A549 (cell line): ENCODE data around the gene SRF.

Experiments
- EP300 ChIP-seq, 2 experiments: fragments of >200 bp; sonication (Bioruptor Twin); formaldehyde crosslinking; IDR thresholded peaks; 2 replicates in 1 of 2; 3 replicates in 1 of 2; pipeline ENCODE4 v1.6.1; 2016 to 2017
- JUN ChIP-seq, 2 experiments: fragments of >200 bp; sonication (Bioruptor Twin); formaldehyde crosslinking; IDR thresholded peaks; 2 replicates in 1 of 2; 3 replicates in 1 of 2; pipeline ENCODE4 v1.6.1; 2016 to 2017
- JUNB ChIP-seq: fragments of >200 bp; sonication (Bioruptor Twin); formaldehyde crosslinking; IDR thresholded peaks from 2 replicates; pipeline ENCODE4 v1.6.1; 2016
- MAFK ChIP-seq: fragments of 450-650 bp; IDR thresholded peaks from 2 replicates; pipeline ENCODE4 v1.6.1; 2014; ENCODE audit not compliant: partially characterized antibody
- MYC ChIP-seq: IDR thresholded peaks from 2 replicates; pipeline ENCODE4 v1.6.1; 2012; ENCODE audit warnings: mild to moderate bottlenecking, inconsistent platforms, low read length, improper control_type of control experiment, borderline replicate concordance
- POLR2A ChIP-seq: IDR thresholded peaks from 2 replicates; pipeline ENCODE4 v1.6.1; 2012; ENCODE audit warnings: mild to moderate bottlenecking, low read length
- RAD21 ChIP-seq, 2 experiments: fragments of >200 bp in 1 of 2; sonication (Bioruptor Twin) in 1 of 2; formaldehyde crosslinking in 1 of 2; IDR thresholded peaks in 1 of 2; conservative IDR thresholded peaks in 1 of 2; 2 replicates in 1 of 2; 3 replicates in 1 of 2; pipeline ENCODE4 v1.6.1; 2012 to 2018; ENCODE audit warnings: inconsistent platforms in 1 of 2
- RARB ChIP-seq: fragments of 250-450 bp; sonication (Bioruptor Pico); IDR thresholded peaks from 2 replicates; pipeline ENCODE4 v1.8.0; 2021; ENCODE audit warnings: mild to moderate bottlenecking, moderate library complexity
- TF ChIP-seq, protein P1 (sequence below): fragments of >200 bp; sonication (Bioruptor Twin); formaldehyde crosslinking; IDR thresholded peaks from 3 replicates; pipeline ENCODE4 v1.5.1; 2016
- TF ChIP-seq, protein P2 (sequence below): fragments of 200-600 bp; sonication (generic); IDR thresholded peaks from 2 replicates; pipeline ENCODE4 v1.6.1; 2016; ENCODE audit warnings: antibody characterized with exemption, mild to moderate bottlenecking, moderate library complexity
- TF ChIP-seq, protein P3 (sequence below): IDR thresholded peaks from 2 replicates; pipeline ENCODE4 v1.6.1; 2012
- TF ChIP-seq, protein P4 (sequence below): IDR thresholded peaks from 2 replicates; pipeline ENCODE4 v1.6.1; 2012; ENCODE audit warnings: low read depth, borderline replicate concordance
- TF ChIP-seq, protein P5 (sequence below): fragments of 250-450 bp; sonication (Bioruptor Pico); IDR thresholded peaks from 2 replicates; pipeline ENCODE4 v1.5.0; 2021; ENCODE audit warnings: mild to moderate bottlenecking, moderate library complexity, borderline replicate concordance

DNA sequence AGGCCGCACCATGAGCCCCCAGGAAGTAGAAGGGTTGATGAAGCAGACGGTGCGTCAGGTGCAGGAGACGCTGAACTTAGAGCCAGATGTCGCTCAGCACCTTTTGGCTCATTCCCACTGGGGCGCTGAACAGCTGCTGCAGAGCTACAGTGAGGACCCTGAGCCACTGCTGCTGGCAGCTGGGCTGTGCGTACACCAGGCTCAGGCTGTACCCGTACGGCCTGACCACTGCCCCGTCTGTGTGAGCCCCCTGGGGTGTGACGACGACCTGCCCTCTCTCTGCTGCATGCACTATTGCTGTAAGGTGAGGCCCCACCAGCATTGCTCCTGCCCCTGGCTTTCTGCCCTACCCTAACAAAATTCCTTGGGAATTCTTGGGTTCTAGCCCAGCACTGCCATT is 45.1 kb downstream of the SRF start:
- TF ChIP-seq POLR2A (no peak), MYC (no peak), RAD21 (conservative IDR thresholded peaks at IDR 0.05 in 1 of 2, IDR thresholded peaks at IDR 0.05 in 1 of 2) (no peak), MAFK (no peak), RARB (CRISPR knock-in tag) (no peak), EP300 (IDR thresholded peaks at IDR 0.05) (no peak), JUN (IDR thresholded peaks at IDR 0.05) (no peak), JUNB (no peak)
- TF ChIP-seq, protein P1, sequence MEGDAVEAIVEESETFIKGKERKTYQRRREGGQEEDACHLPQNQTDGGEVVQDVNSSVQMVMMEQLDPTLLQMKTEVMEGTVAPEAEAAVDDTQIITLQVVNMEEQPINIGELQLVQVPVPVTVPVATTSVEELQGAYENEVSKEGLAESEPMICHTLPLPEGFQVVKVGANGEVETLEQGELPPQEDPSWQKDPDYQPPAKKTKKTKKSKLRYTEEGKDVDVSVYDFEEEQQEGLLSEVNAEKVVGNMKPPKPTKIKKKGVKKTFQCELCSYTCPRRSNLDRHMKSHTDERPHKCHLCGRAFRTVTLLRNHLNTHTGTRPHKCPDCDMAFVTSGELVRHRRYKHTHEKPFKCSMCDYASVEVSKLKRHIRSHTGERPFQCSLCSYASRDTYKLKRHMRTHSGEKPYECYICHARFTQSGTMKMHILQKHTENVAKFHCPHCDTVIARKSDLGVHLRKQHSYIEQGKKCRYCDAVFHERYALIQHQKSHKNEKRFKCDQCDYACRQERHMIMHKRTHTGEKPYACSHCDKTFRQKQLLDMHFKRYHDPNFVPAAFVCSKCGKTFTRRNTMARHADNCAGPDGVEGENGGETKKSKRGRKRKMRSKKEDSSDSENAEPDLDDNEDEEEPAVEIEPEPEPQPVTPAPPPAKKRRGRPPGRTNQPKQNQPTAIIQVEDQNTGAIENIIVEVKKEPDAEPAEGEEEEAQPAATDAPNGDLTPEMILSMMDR: no peak
- TF ChIP-seq, protein P2, sequence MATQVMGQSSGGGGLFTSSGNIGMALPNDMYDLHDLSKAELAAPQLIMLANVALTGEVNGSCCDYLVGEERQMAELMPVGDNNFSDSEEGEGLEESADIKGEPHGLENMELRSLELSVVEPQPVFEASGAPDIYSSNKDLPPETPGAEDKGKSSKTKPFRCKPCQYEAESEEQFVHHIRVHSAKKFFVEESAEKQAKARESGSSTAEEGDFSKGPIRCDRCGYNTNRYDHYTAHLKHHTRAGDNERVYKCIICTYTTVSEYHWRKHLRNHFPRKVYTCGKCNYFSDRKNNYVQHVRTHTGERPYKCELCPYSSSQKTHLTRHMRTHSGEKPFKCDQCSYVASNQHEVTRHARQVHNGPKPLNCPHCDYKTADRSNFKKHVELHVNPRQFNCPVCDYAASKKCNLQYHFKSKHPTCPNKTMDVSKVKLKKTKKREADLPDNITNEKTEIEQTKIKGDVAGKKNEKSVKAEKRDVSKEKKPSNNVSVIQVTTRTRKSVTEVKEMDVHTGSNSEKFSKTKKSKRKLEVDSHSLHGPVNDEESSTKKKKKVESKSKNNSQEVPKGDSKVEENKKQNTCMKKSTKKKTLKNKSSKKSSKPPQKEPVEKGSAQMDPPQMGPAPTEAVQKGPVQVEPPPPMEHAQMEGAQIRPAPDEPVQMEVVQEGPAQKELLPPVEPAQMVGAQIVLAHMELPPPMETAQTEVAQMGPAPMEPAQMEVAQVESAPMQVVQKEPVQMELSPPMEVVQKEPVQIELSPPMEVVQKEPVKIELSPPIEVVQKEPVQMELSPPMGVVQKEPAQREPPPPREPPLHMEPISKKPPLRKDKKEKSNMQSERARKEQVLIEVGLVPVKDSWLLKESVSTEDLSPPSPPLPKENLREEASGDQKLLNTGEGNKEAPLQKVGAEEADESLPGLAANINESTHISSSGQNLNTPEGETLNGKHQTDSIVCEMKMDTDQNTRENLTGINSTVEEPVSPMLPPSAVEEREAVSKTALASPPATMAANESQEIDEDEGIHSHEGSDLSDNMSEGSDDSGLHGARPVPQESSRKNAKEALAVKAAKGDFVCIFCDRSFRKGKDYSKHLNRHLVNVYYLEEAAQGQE: no peak
- TF ChIP-seq, protein P3, sequence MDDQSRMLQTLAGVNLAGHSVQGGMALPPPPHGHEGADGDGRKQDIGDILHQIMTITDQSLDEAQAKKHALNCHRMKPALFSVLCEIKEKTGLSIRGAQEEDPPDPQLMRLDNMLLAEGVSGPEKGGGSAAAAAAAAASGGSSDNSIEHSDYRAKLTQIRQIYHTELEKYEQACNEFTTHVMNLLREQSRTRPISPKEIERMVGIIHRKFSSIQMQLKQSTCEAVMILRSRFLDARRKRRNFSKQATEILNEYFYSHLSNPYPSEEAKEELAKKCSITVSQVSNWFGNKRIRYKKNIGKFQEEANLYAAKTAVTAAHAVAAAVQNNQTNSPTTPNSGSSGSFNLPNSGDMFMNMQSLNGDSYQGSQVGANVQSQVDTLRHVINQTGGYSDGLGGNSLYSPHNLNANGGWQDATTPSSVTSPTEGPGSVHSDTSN: no peak
- TF ChIP-seq, protein P4, sequence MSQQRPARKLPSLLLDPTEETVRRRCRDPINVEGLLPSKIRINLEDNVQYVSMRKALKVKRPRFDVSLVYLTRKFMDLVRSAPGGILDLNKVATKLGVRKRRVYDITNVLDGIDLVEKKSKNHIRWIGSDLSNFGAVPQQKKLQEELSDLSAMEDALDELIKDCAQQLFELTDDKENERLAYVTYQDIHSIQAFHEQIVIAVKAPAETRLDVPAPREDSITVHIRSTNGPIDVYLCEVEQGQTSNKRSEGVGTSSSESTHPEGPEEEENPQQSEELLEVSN: no peak
- TF ChIP-seq, protein P5, sequence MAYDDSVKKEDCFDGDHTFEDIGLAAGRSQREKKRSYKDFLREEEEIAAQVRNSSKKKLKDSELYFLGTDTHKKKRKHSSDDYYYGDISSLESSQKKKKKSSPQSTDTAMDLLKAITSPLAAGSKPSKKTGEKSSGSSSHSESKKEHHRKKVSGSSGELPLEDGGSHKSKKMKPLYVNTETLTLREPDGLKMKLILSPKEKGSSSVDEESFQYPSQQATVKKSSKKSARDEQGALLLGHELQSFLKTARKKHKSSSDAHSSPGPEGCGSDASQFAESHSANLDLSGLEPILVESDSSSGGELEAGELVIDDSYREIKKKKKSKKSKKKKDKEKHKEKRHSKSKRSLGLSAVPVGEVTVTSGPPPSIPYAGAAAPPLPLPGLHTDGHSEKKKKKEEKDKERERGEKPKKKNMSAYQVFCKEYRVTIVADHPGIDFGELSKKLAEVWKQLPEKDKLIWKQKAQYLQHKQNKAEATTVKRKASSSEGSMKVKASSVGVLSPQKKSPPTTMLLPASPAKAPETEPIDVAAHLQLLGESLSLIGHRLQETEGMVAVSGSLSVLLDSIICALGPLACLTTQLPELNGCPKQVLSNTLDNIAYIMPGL (CRISPR knock-in tag): no peak
